ENCODE data around the gene MAF.

MAF gene

GRCh38 chr16:79612207-79612606, 11.7 kb upstream of the MAF start:
- DNase-seq (ENCODE audit: low spot score) = no peak

GRCh38 chr16:79610771-79611170, 10.2 kb upstream of the MAF start:
- no peak for DNase-seq (ENCODE audit: low spot score)

- DNase-seq (ENCODE audit: low spot score) = no peak
These were observed 9.3 kb upstream of the MAF start for GRCh38 chr16:79609861-79610260.

GRCh38 chr16:79608976-79609375, 8.4 kb upstream of the MAF start:
- DNase-seq (ENCODE audit: low spot score) = no peak

GRCh38 chr16:79607587-79607986, 7.0 kb upstream of the MAF start:
- no peak for DNase-seq (ENCODE audit: low spot score)

- no peak for DNase-seq (ENCODE audit: low spot score)
These were observed 5.5 kb upstream of the MAF start for GRCh38 chr16:79605999-79606398.

GRCh38 chr16:79603055-79603454, 2.5 kb upstream of the MAF start:
- no peak for DNase-seq (ENCODE audit: low spot score)

- no peak for DNase-seq (ENCODE audit: low spot score)
These were observed 2.1 kb upstream of the MAF start for GRCh38 chr16:79602628-79603014.

GRCh38 chr16:79601931-79602627, 1.5 kb upstream of the MAF start:
- DNase-seq (ENCODE audit: low spot score) = peak; percentile 91

- DNase-seq (ENCODE audit: low spot score) = peak; percentile 26
These were observed 774 bp upstream of the MAF start for GRCh38 chr16:79601092-79601930.

GRCh38 chr16:79599837-79600637, 500 bp downstream of the MAF start:
- DNase-seq (ENCODE audit: low spot score) = peak; percentile 67

GRCh38 chr16:79599256-79599836, 1.2 kb downstream of the MAF start:
- no peak for DNase-seq (ENCODE audit: low spot score)

GRCh38 chr16:79598348-79599181, 2.0 kb downstream of the MAF start:
- DNase-seq (ENCODE audit: low spot score) = peak; percentile 51

- DNase-seq (ENCODE audit: low spot score) = no peak
These were observed 2.5 kb downstream of the MAF start for GRCh38 chr16:79598063-79598347.

- DNase-seq (ENCODE audit: low spot score) = no peak
These were observed 3.1 kb downstream of the MAF start for GRCh38 chr16:79597277-79598062.

GRCh38 chr16:79595931-79596450, 4.5 kb downstream of the MAF start:
- DNase-seq (ENCODE audit: low spot score) = peak; percentile 30

GRCh38 chr16:79595231-79595641, 5.3 kb downstream of the MAF start:
- DNase-seq (ENCODE audit: low spot score) = no peak

- no peak for DNase-seq (ENCODE audit: low spot score)
These were observed 6.8 kb downstream of the MAF start for GRCh38 chr16:79593754-79594153.

- peak; percentile 48 for DNase-seq (ENCODE audit: low spot score)
These were observed 7.4 kb downstream of the MAF start for GRCh38 chr16:79593074-79593531.

GRCh38 chr16:79592186-79592585, 8.4 kb downstream of the MAF start:
- no peak for DNase-seq (ENCODE audit: low spot score)

Data from Ammon's horn (tissue), 1 donor.